Measurements from ENCODE around the gene ORAI3. TPM values are rescaled to one million over a fixed set of nuclear protein-coding genes. Genes with fewer than 3 reads are reported as not detected.

ORAI3 gene
- total RNA-seq, 1 experiment from 2014 or later: 9.0 TPM

DNA sequence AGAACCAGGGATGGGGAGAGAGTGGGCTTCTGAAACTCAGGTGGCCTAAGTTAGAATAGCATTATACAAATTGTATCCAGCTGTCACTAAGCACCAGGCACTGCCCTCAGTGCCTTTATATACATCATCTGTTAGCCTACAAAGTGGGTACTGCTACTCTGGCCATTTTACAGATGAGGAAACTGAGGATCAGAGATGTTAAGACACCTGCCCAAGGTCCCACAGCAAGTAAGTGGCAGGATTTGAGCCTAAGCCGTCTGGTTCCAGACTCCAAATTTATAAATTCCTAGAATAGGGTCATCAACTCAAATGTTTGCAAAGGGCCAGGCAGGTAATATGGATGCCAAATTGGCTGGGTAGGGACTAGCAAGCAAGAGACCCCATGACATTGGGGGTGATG is 2.3 kb downstream of the ORAI3 start:
- ChIA-PET POLR2A (no interaction called here), CTCF (no interaction called here), RAD21 (ENCODE audit: low non-redundant PET in 1 of 2, low total read pairs in 2 of 2, uncharacterized antibody in 2 of 2, unreplicated experiment in 2 of 2) (no interaction called here)
- H2AFZ ChIP-seq (ENCODE audit: low read depth, low read length, poor library complexity, severe bottlenecking): no peak overlapping the region
- peaks cover 0 to 6% of the 10 kb centered on the region in 2 experiments; a peak in 1 of 4 replicates for H3K36me3 ChIP-seq (ENCODE audit: control insufficient read depth in 1 of 2, insufficient read depth in 2 of 2, low read length in 2 of 2)
- intact Hi-C loops (cut with micrococcal nuclease): loop anchor here (10.0 kb wide), 2 partner anchors 144 to 494 kb away; partner anchors contain the start of genes VKORC1 and ZNF843
- no peak overlapping the region for H3K27ac ChIP-seq (ENCODE audit: low read depth, low read length)
- no peaks in the 10 kb centered on the region for H3K9me3 ChIP-seq (ENCODE audit: control insufficient read depth in 1 of 2, insufficient read depth in 1 of 2, low read depth in 1 of 2, low read length in 2 of 2)
- peaks cover 3% of the 10 kb centered on the region; the same call in 1 of the 2 replicates for H3K79me2 ChIP-seq (ENCODE audit: insufficient read depth, low read length)
- no peaks in the 10 kb centered on the region for H3K9me2 ChIP-seq (ENCODE audit: insufficient read depth)
- DNase-seq (ENCODE audit: low read depth, low spot score) (no peak), ATAC-seq (no peak)
- TF ChIP-seq JUND (IDR thresholded peaks at IDR 0.05): no peak
- TF ChIP-seq, protein P1, sequence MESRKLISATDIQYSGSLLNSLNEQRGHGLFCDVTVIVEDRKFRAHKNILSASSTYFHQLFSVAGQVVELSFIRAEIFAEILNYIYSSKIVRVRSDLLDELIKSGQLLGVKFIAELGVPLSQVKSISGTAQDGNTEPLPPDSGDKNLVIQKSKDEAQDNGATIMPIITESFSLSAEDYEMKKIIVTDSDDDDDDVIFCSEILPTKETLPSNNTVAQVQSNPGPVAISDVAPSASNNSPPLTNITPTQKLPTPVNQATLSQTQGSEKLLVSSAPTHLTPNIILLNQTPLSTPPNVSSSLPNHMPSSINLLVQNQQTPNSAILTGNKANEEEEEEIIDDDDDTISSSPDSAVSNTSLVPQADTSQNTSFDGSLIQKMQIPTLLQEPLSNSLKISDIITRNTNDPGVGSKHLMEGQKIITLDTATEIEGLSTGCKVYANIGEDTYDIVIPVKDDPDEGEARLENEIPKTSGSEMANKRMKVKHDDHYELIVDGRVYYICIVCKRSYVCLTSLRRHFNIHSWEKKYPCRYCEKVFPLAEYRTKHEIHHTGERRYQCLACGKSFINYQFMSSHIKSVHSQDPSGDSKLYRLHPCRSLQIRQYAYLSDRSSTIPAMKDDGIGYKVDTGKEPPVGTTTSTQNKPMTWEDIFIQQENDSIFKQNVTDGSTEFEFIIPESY (IDR thresholded peaks at IDR 0.05; ENCODE audit: extremely low read depth, insufficient replicate concordance, low read length): no peak
- no peak for TF ChIP-seq MAX (IDR thresholded peaks at IDR 0.05)
- no peak overlapping the region for H3K9ac ChIP-seq (ENCODE audit: low read length)
- no TSS peak for BruUV-seq (replicated peaks)
- no peak overlapping the region; the same call in 1 of the 2 replicates for H3K4me2 ChIP-seq (ENCODE audit: low read length)
- no peak overlapping the region for H3K4me3 ChIP-seq (replicated peaks in 1 of 2; ENCODE audit: low read depth in 1 of 2, low read length in 2 of 2)
- no peaks in the 10 kb centered on the region for H4K20me1 ChIP-seq (ENCODE audit: insufficient read depth)
- H3K4me1 ChIP-seq (ENCODE audit: control insufficient read depth in 1 of 2, insufficient read depth in 2 of 2, low read length in 2 of 2): peaks cover 21 to 43% of the 10 kb centered on the region in 2 experiments
- no peaks in the 10 kb centered on the region for H3K27me3 ChIP-seq (ENCODE audit: insufficient read depth, low read length)

GRCh38 chr16:30951750-30952149 is 2.9 kb downstream of the ORAI3 start:
- no TSS peak for BruUV-seq (replicated peaks)
- intact Hi-C loops (cut with micrococcal nuclease): loop anchor here (10.0 kb wide), 2 partner anchors 143 to 493 kb away; partner anchors contain the start of genes VKORC1 and ZNF843
- TF ChIP-seq ATF3 (IDR thresholded peaks at IDR 0.05) (no peak), ELF1 (IDR thresholded peaks at IDR 0.05; ENCODE audit: borderline replicate concordance, low read depth) (no peak), POLR2A (IDR thresholded peaks at IDR 0.05; ENCODE audit: borderline replicate concordance, extremely low read depth, insufficient read depth, insufficient read length) (no peak), SP1 (IDR thresholded peaks at IDR 0.05; ENCODE audit: low read depth) (no peak), REST (IDR thresholded peaks at IDR 0.05; ENCODE audit: low read depth) (no peak), POLR2AphosphoS5 (IDR thresholded peaks at IDR 0.05; ENCODE audit: low read depth, low read length) (0 out of 2 replicates have a peak, but pooled peaks have one; percentile 9), TCF7L2 (IDR thresholded peaks at IDR 0.05; ENCODE audit: borderline replicate concordance, extremely low read depth, insufficient read depth, insufficient read length) (no peak)
- TF ChIP-seq, protein P2, sequence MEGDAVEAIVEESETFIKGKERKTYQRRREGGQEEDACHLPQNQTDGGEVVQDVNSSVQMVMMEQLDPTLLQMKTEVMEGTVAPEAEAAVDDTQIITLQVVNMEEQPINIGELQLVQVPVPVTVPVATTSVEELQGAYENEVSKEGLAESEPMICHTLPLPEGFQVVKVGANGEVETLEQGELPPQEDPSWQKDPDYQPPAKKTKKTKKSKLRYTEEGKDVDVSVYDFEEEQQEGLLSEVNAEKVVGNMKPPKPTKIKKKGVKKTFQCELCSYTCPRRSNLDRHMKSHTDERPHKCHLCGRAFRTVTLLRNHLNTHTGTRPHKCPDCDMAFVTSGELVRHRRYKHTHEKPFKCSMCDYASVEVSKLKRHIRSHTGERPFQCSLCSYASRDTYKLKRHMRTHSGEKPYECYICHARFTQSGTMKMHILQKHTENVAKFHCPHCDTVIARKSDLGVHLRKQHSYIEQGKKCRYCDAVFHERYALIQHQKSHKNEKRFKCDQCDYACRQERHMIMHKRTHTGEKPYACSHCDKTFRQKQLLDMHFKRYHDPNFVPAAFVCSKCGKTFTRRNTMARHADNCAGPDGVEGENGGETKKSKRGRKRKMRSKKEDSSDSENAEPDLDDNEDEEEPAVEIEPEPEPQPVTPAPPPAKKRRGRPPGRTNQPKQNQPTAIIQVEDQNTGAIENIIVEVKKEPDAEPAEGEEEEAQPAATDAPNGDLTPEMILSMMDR (IDR thresholded peaks at IDR 0.05 in 2 of 3, conservative IDR thresholded peaks at IDR 0.05 in 1 of 3; ENCODE audit: borderline replicate concordance in 1 of 3, insufficient read depth in 1 of 3, low read depth in 2 of 3, low read length in 2 of 3): no peak

More at GRCh38 chr16:30951750-30952149, 2.9 kb downstream of the ORAI3 start:
- Histone ChIP-seq H3K27ac (ENCODE audit: low read depth, low read length) (no peak overlapping the region), H3K9me3 (ENCODE audit: control insufficient read depth in 1 of 2, insufficient read depth in 1 of 2, low read depth in 1 of 2, low read length in 2 of 2) (no peaks in the 10 kb centered on the region), H2AFZ (ENCODE audit: low read depth, low read length, poor library complexity, severe bottlenecking) (no peak overlapping the region), H4K20me1 (ENCODE audit: insufficient read depth) (no peaks in the 10 kb centered on the region), H3K4me1 (ENCODE audit: control insufficient read depth in 1 of 2, insufficient read depth in 2 of 2, low read length in 2 of 2) (peaks cover 25 to 48% of the 10 kb centered on the region in 2 experiments), H3K79me2 (ENCODE audit: insufficient read depth, low read length) (peaks cover 3% of the 10 kb centered on the region; the same call in 1 of the 2 replicates), H3K9ac (ENCODE audit: low read length) (no peak overlapping the region), H3K4me2 (ENCODE audit: low read length) (no peak overlapping the region), H3K36me3 (ENCODE audit: control insufficient read depth in 1 of 2, insufficient read depth in 2 of 2, low read length in 2 of 2) (0 out of 4 replicates have a peak, but pooled peaks cover 0 to 6% of the 10 kb centered on the region in 2 experiments), H3K27me3 (ENCODE audit: insufficient read depth, low read length) (no peaks in the 10 kb centered on the region), H3K4me3 (replicated peaks in 1 of 2; ENCODE audit: low read depth in 1 of 2, low read length in 2 of 2) (no peak overlapping the region), H3K9me2 (ENCODE audit: insufficient read depth) (no peaks in the 10 kb centered on the region)
- ChIA-PET CTCF (interaction anchor here (3.1 kb wide), 1 partner anchor 492 kb away, joined by 13 read pairs; the partner anchor contains the start of gene ZNF843), RAD21 (ENCODE audit: low non-redundant PET in 1 of 2, low total read pairs in 2 of 2, uncharacterized antibody in 2 of 2, unreplicated experiment in 2 of 2) (no interaction called here), POLR2A (no interaction called here)
- ATAC-seq: no peak
- DNase-seq (ENCODE audit: low read depth, low spot score): no peak
